HG02610 (cell line): ENCODE measurements around the gene SNX4.
"Not testable (repeated sequence)": the region's sequence is repeated elsewhere in the genome, so short reads cannot be mapped to it uniquely, and the experiment has no call there.

Source experiments
- ATAC-seq: cut with Tn5 transposase; IDR thresholded peaks from one replicate; pipeline ENCODE4 v1.9.1; 2021; ENCODE audit warnings: mild to moderate bottlenecking, moderate library complexity; ENCODE audit not compliant: unreplicated experiment

SNX4 gene

DNA sequence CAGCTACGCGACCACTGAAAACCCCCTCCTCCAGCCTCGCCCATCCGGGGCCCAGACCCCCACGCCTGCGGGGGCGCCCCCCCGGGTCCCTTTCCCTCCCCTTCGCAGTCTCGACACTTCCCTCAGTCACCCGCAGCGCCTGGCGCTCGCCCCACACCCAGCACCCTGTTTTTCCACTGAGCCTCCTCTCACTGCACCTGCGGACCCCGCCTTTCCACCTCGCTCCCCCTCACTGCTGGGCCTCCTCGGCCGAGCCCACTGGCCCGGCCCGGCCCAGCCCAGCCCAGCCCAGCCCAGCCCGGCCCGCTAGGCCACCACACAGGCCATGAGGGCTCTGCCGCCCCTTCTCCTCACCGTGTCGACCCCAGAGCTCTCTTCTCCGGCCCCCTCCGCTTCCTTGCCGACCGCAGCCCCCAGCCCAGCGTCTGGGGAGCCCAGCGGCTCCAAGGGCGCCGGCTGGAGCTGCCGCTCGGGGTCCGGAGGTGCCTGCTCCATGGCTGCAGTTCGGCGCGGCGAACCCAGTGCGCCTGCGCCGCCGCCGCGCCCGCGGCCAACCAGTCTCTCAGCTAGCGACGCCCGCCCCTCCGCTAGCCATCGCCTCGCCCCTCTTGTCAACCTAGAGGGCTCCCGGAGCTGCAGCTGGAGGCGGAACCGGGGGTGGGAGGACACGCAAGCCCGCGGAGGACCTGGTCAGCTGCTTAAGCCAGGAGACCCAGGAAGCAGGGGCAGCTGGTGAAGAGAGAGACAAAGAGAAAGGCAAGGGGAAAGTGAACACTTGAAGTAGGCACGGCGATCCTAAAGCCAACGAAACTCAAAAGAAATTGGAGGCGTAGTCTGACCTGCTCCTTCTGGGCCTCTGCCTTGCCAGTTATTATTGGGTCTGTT is at the start of gene SNX4:
TSS of gene SNX4 (minus strand) at position 525 of the 885 bp plus-strand sequence. CDS start at position 495, 30 bp downstream.
- peak; percentile 85 for ATAC-seq

DNA sequence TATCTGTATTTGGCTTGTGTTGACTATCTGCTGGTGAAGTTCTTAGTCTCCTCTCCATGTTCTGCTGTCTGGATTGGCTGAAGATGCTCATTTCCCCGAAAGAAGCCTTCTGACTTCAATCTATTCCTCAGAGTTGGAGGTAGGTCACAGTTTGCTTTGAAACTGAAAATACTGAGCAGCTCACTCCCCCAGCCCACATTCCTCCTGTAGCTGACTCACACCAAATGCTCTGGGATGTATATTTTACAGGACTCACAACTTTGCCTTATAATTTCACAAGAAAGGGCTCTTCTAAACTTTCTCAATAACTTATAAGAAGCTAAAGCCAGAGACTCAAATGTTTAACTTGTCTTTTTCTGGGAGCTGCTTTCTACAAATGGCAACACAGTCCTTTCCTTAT is 36.3 kb upstream of the SNX4 start:
- no peak for ATAC-seq

DNA sequence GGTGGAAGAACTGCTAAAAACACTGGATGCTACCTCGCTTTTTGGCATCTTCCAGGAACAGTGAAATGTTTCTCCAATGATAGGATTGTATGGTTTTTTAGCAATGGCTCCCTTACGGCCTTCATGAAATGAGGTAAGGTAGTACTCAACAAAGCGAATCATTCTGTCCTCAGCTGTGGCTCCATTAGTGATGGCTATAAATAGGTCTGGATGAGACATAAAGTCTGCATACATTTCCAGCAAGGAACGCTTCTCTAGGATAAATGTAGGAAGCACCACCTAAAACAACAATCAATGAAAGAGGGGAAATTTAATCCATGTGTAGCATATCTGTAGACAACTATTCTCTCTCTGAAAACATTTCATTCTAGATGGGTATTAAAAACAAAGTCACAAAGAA is 32.4 kb upstream of the SNX4 start:
- no peak for ATAC-seq

DNA sequence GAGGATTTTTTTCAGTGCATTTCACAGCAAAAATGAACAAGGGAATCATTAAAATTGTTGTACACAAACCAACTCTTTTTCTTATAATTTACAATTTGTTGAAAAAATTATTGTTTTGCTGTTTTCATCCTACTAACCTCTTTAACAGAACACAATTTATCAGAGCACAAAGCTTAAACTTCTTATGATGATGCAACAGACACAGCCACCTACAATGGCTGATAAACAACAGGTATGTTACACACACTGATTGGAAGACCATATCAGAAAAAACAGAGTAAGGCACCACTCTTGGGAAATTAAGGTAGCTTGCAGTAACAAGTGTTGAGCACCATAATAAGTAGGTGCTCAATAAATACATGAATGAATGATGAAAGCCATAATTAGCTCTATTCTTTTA is 8.9 kb upstream of the SNX4 start:
- ATAC-seq: no peak

DNA sequence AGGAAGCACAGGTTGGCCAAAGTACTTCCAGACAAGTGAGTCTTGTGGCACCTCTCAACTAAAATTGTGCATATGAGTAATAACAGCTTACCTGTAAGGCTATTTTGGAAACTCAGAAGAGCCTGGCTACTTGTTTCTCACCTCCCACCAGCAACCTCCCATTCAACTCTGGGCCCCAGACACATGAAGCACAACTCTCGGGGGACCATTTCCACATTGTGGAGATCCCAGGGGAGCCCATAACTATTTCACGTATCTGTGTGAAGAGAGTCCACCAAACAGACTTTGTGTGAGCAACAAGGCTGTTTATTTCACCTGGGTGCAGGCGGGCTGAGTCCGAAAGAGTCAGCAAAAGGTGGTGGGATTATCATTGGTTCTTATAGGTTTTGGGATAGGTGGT is 5.2 kb upstream of the SNX4 start:
- ATAC-seq: no peak

DNA sequence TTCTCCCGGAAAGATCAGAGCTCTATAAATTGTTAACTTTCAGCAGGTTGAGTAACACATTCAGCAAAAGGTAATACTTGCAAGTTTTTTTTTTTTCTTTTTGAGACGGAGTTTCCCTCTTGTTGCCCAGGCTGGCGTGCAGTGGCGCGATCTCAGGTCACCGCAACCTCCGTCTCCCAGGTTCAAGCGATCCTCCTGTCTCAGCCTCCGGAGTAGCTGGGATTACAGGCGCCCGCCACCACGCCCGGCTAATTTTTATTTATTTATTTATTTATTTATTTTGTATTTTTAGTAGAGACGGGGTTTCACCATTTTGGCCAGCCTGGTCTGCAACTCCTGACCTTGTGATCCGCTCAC is 539 bp upstream of the SNX4 start:
- ATAC-seq: not testable (repeated sequence)

DNA sequence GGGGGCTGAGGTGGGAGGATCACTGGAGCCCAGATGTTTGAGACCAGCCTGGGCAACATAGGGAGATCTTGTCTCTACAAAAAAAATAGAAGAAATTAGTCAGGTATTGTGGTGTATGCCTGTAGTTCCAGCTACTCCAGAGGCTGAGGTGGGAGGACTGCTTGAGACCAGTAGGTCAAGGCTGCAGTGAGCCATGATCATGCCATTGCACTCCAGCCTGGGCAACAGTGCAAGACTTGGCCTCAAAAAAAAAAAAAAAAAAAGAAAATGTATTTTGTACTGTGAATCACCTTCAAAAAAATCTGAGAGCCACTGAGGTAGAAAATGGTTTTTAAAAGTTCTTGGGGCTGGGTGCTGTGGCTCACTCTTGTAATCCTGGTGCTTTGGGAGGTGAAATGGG is 4.6 kb downstream of the SNX4 start:
- no peak for ATAC-seq

DNA sequence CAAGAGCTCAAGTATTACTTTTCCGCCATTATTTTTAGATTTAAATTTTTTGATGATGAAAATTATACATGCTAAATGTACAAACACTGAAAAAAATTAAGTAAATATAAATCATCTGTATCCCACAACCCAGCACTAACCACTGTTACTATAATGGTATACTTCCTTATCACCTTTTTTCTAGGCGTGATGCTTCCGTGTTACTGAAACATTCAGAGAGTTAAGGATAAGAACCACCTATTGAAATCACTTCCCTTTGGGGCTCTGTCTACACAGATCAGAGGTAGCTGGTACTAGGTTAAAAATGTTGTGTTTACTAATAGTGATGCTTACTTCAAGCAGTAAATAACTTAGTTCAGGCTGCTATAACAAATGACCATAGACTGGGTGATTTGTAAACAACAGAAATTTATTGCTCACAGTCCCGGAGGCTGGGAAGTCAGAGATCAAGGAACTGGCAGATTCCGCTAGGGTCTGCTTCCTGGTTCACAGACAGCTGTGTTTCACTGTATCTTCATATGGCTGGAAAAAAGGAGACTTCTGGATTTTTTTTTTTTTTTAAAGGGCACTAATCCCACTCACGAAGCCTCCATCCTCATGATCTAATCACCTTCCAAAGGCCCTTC is 6.4 kb downstream of the SNX4 start:
- no peak for ATAC-seq

DNA sequence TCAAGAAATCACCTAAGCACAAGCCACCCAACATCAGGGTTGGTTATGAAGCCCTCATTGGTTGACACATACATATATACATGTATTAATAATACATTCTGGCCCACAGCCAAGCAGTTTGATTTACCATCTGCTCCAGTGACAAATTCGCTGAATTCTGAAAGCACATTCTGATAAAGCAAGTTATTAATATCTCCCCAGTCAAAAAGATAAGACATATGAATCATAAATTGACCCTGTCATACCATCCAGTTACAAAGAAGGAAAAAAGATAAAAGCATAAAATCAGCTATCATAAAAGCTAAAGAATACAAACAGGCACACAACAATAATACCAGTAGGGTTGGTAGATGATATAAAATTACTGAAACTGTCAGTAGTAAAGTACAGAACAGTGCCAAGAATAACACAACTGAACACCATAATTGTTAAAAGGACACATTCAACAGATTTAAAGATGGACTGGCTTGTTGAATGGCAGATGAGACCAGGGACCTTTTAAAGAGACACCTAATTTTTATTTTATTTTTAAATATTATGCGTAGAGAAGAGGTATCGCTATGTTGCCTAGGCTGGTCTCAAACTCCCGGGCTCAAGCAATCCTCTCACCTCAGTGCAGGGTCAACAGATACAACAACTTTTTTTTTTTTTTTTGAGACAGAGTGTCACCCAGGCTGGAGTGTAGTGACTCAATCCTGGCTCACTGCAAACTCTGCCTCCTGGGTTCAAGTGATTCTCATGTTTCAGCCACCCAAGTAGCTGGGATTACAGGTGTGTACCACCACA is 7.7 kb downstream of the SNX4 start:
- peak; percentile 74 for ATAC-seq

DNA sequence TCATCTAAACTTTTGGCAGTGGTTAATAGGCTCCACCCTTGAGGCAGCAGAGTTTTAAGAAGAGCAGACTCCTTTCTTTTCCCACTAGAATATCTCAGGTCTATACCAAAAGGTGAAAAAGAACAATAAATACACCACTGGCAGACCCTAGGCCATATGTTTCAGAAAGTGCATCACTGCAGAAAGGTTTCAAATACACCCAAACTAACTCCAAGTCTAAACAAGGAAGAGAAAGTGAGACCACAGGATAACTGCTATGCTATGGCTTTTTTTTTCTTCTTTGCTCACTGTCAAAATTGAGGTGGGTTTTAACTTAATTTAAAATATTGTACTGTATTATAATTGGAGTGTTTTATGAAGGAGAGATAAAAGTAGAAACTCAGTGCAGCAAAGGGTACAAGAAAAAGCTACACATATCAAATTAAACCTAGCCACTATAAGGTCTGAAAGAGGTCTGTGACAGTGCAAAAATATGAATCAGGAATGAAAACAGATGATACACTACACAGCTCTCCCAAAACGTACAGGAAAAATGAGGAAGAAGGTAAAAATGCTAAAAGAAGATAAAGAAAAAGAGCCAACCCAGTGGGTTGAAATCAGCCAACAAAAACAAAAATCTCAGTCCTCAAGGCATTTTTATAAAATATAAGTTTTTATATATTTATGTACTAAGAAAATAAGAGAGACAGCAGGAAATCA is 8.4 kb downstream of the SNX4 start:
- no peak for ATAC-seq

DNA sequence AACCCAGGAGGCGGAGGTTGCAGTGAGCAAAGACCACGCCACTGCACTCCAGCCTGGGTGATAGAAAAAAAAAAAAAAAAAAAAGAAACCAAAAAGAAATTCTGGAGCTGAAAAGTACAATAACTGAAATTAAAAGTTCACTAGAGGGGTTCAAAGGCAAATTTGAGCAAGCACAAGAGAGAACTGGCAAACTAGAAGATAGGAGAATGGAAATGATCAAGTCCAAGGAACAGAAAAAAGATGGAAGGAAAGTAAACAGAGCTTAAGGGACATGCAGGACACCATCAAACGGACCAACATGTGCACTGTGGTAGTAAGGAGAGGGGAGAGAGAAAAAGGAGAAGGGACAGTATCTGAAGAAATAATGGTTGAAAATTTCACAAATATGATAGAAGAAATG is 12.9 kb downstream of the SNX4 start:
- no peak for ATAC-seq

DNA sequence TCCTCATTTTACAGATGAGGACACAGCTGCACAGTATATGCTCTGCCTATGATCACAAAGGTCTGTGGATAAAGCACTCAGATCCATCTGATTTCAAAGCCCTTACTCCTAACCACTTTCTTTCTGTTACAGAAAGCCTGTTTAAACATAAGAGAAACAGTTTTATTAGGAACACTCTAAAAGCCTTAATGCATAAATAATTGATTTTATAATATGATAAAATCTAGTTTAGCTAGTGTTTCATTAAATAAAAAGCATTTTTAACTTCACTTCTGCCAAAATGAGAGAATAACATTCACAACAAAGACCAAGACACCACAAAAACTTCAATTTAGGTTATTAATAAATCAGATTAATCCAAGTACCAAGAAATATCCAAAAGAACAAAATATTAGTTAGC is 21.4 kb downstream of the SNX4 start:
- ATAC-seq: no peak

DNA sequence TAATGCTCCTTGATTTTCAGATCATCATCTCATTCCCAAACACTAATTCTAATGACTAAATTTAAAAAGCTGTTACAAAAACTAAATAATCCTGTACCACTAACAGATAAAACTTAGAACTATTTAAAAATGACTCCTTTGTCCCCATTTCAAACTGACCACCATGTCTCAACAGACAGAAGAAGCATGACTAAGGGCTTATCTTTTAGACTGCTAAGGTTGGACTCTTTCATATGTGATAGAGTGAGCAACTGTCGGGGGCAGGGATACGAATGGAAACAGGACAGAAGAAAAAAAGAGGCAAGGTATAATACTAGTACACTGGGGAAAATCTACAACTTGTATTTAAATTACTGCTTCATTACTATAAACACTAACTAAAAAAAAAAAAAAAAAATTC is 23.3 kb downstream of the SNX4 start:
- no peak for ATAC-seq

DNA sequence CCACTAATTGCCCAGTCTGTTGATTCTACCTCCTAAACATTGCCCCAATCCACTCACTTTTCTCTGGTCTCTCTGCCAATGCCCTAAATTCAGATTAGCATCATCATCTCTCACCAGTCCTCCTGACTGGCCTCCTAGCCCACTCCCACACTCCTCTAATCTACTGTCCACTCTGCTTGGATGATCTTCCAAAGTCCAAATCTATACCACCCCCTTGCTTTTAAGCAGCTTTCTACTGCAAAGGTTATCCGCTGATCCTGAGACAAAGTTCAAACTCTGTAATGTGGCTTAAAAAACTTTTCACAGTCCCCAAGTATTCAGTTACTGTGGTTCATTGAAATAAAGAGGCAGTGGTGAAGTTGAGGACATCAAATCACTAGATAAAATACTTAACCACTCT is 37.6 kb downstream of the SNX4 start:
- no peak for ATAC-seq

DNA sequence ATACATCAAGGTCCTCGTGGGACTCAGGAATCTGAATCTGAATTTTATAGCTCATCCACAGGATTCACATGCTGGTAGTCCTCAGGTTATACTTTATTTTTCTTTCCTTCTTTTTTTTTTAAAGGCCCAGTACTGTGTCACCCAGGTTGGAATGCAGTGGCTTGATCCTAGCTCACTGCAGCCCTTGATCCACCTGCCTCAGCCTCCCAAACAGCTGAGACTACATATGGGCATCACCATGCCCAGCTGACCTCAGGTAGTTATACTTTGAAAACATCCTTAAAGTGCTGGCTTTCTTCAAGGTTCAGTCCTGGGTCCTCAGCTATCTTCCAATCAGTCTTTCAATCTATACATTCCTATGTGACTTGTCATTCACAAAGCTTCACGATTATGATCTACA is 38.2 kb downstream of the SNX4 start:
- ATAC-seq: no peak

DNA sequence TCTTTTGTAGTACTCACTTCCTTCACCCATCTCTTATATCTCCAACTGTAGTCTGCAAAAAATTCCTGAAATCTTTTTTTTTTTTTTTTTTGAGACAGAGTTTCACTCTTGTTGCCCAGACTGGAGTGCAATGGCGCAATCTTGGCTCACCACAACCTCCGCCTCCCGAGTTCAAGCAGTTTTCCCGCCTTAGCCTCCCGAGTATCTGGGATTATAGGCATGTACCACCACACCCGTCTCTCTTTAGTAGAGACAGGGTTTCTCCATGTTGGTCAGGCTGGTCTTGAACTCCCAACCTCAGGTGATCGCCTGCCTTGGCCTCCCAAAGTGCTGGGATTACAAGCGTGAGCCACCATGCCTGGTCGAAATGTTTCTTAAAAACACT is 38.6 kb downstream of the SNX4 start:
- ATAC-seq: not testable (repeated sequence)

DNA sequence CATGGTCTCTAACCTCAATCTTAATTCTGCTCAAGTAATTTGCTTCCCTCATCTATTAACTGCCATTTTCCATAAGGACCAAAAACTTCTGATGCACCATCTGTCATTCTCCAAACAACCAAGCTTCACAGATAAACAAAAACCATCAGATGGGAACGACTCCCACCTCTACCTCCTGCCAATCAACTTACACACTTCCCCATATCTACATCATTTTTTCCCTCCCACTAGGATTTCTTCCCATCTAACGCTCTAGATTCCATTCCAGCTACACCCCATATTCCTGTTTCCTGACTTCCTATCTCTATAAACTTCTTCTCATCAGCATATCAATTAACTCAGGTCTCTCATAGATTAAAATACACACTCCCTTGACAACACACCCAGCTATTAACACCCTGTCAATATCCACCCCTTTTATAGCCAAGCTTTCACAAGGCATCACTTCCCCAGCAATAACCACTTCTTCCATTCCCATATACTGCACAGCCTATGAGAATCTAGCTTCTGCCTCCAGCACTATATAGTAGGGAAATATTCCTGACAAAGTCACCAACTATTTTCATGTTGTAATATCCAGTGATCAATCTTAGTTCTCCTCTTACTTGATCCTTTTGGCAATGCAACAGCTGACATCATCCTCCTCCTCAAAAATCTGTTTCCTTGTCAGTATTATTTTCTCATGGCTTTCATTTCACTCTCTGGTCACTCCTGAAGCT is 39.2 kb downstream of the SNX4 start:
- no peak for ATAC-seq

DNA sequence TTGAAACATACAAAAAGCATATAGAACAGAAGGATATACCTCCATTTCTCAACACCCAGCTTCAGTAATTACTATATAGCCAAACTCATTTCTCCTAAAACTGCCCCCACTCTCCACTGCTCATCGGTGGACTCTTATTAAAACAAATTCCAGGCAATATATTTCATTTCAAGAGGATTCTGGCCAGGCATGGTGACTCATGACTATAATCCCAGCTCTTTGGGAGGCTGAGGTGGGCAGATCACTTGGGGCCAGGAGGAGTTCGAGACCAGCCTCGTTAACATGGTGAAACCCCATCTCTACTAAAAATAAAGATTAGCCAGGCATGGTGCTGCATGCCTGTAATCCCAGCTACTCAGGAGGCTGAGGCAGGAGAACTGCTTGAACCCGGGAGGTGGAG is 40.9 kb downstream of the SNX4 start:
- ATAC-seq: no peak

DNA sequence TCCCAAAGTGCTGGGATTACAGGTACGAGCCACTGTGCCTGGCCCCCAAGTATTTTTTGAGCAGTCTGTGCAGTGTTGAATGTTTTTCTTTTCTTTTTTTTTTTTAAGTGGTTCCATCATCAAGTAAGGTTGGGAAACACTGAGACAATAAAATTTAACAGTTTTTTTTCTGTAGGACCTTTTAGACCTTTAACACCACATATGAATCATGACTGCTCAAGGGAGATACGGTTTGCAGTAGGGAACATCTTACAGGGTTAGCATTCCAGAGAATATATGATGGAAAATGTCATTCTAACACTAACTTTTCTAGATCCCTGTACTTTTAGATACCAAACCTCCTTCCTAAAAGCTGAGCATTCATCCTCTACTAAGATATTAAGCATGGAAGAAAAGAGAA is 41.7 kb downstream of the SNX4 start:
- no peak for ATAC-seq

DNA sequence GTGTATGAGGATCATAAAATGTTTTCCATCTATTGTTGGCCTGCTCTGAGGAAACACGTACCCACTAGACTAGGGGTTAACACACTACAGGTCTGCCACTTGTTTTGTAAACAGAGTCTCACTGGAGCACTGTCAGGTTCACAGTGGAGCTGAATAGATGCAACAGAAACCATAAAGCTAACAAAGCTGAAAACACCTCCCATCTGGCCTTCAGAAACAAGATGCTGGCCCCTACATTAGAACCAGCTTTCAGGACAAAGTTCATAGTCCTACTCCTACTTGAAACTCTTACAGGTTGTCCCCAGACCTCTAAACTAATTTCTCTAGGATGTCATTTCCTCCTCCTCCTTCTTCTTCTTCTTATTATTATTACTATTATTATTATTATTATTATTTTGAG is 42.3 kb downstream of the SNX4 start:
- no peak for ATAC-seq

DNA sequence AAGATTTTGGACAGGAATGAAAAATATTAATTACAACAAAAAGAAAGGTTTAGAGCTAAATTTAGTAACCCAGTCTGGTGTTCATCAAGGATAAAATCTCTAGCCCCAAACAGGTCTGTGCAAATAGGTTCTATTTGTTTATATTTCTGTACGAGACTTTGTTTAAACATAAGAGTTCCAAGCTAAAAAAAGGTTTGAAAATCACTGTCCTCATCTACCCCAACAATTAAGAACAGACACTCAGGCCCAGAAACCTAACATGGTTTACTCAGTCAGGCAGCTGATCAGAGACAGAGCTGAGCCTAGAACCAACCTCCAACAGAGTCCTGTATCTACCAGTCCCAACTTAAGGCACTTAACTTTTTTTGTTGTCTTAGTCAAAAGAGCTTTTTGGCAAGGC is 49.3 kb downstream of the SNX4 start:
- ATAC-seq: no peak
